Stimulated activated CD8-positive, alpha-beta memory T cell treated with anti-CD3 and anti-CD28 coated beads, Interleukin-4, amount 100 ng/mL, for 1 hour (primary cell): ENCODE measurements around the gene TBC1D23.
"Not testable (repeated sequence)": the region's sequence is repeated elsewhere in the genome, so short reads cannot be mapped to it uniquely, and the experiment has no call there.

Experiments used
- DNase-seq, 2 donors: peaks; one replicate each; pipeline ENCODE4 v3.0.0-alpha.2; 2020; ENCODE audit warnings: low read depth in 2 of 2, low spot score in 1 of 2

TBC1D23 gene

DNA sequence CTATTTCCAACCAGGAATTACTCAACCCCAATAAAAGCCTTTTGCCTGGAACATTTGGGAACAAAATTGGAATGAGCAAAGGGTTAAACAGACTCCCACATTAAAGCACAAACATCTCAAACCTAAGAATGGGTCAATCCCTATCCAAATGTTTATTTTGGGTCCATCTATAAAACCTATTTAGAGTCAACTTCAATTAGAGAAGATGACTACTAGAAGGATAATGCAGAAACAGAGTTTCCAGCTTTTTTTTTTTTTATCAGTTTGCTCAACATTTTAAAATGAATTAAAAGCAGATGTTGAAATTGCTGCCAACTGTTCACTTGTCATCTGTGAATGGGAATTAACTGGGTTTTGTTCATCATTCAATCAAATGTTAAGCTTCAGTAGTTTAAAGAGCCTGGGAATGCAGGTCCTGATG, 4.1 kb upstream of the TBC1D23 start:
- DNase-seq: no peak

DNA sequence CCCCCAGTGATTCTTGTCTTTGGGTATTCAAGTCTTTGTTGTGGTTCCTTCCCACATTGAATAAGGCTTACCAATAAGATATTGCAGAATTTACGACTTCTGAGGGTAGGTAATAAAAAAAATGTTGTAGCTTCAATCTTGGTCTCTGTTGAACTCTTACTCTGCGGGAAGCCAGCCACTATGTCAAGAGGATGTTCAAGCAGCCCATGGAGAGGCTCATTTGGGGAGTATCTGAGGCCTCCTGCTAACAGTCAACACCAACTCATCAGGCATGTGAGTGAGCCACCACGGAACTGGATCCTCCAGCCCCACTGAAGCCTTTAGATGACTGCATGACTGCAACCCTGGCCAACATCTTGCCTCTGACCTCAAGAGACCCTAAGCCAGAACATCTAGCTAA, 3.2 kb upstream of the TBC1D23 start:
- DNase-seq: no peak

DNA sequence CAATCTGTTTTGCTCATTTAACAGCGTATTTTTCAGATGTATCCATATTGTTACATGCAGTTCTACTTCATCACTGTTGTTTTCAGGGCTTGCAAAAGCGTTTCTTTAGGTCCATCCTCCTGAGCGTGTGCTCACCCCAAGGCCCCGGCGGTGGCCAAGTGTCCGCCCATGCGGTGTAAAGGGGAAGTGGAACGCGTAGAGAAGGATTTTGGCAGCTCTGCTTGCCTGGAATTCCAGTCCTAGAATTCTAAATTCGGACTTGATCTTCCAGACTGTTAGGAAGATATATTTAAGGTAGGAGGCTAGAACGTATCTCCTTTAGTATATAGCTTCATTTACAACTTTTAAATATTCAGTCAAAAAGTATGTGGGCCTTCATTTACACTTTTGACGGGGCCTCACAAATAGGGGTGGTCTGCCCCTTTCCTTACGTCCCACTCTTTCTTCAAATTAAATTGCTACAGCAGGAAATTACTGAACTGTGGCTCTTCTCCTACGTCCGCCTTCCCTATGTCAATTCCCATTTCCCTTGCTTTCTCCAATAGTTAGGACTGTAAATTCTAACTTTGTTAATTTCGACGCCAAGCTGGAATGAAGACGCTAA, 609 bp upstream of the TBC1D23 start:
- DNase-seq: no peak

DNA sequence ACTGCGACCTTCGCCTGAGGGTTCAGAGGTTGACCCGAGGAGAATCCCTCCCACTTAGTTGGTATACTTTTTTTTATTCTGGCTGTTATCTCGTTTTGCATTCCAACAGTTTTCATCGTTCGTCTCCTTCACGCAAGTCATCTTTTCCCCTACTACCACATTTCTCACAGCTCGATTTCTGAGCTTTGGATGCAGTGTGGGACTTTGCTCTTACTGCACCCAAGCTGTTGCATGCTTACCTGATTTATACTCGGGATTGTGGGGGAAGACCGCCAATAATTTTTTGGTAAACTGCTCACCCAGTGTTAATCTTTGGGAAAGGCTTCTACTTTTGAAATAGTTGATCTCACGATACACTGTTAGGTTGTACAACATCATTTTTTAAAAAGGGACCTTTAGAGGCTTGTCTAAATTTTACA, 702 bp downstream of the TBC1D23 start:
- DNase-seq: no peak

DNA sequence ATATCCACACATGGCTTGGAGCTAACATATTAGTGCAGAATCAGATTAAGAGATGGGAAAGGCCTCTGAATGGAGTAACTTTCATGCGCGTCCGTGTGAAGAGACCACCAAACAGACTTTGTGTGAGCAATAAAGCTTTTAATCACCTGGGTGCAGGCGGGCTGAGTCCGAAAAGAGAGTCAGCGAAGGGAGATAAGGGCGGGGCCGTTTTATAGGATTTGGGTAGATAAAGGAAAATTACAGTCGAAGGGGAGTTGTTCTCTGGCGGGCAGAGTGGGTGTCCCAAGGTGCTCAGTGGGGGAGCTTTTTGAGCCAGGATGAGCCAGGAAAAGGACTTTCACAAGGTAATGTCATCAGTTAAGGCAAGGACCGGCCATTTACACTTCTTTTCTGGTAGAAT, 2.1 kb downstream of the TBC1D23 start:
- not testable (repeated sequence) for DNase-seq

DNA sequence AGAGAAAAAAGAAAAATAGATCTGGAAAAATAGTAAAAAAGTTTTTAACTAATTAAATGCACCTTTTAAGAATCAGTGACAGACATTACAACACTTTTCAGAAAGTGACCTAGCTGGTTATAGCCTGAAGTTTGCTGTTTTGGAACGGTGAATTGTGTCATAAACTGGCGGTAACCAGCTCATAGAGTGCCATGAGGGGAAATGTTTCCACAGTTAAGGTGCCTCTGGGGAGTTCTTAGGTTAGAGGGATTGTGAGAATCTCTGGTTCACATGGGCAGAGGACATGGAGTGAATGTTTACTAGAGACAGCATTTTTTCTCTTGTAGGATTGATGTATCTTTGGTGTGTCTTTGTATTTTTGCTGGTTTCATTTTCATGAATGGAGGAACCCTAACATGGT, 2.8 kb downstream of the TBC1D23 start:
- no peak for DNase-seq

DNA sequence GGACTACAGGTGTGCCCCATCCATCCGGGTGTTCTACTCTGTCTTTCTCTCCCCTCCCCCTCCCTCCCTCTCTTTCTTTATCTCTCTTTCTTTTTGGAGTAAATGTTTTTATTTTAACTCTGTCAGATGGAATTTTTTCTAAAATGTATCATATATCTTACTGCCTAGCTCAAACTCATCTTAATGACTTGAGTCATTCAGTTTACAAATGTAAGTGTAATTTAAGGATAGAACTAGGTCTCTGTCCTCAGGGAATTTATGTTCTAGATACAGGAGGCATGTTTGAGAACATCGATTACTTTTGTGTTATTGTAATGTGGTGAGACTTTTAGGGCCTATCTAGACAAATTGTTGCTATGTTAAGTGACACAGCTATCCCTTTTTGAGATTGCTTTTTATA, 3.5 kb downstream of the TBC1D23 start:
- no peak for DNase-seq

DNA sequence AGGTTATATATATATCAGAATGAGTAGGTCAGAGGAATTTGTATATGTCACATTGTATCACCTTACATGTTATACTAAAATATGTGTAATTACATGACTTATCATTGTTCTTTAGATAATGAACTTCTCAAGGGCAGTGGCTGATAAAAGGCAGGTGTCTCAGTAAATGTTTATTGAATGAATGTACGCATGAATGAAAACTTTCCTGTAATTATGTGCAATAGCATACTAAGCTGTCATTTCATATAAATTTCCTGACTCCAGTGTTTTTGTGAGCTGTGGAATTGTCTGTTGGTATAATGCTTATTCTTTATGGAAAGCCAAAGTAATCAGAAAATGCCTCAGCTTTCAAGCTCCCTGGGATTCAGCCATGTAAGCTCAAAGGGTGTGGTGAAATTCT, 4.2 kb downstream of the TBC1D23 start:
- DNase-seq: no peak

DNA sequence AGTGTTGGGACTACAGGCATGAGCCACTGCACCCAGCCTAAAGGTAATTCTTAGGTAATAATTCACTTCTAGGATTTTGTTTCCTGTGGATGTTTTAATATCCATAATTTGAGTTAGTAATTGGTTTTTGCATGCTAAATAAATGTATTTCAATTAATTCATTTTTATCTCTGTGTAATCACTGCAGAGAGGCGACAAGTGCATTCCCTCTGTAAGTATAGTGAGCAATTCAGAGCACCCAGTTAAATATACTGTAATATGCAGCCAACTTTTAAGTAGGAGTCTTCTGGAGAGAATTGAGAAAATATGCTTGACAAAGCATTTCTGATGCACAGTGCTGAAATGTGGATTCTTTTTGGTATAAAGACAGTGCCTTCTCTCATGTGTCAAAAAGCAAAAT, 5.7 kb downstream of the TBC1D23 start:
- no peak for DNase-seq

DNA sequence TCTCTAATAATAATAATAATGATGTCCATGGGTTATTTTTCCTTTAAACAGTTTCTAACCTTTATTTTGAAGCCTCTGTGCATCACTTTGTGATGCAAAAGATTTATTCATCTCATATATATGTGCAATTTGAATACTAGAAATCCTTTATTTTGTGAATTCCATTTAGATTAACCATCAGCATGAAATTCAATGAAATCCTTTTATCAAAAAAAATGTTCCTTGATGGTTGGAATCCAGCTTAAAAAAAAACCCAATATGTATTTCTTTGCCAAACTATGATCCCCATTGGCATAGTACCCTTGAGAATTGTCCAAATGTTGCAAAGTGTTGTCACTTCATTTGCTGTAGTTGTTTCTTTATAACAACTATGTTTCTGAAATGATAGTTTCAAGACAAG, 7.4 kb downstream of the TBC1D23 start:
- DNase-seq: no peak

DNA sequence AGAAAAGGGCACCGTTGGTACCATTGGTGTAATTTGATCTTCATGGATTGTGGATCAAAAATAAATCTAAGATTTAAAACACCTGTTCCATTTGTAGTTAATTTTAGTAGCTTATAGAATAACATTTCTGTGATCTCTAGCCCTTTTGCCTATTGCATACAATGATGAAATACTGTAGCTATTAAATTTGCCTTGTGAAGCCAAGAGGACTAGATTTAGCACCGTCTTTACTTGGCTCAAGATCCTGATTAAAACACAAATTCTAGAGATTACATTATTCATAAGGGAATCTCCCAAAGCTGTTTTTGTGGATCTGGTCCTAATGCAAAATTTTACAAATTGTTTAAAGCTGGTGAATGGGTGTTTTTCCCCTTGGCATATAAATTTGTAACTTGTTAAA, 8.2 kb downstream of the TBC1D23 start:
- no peak for DNase-seq

DNA sequence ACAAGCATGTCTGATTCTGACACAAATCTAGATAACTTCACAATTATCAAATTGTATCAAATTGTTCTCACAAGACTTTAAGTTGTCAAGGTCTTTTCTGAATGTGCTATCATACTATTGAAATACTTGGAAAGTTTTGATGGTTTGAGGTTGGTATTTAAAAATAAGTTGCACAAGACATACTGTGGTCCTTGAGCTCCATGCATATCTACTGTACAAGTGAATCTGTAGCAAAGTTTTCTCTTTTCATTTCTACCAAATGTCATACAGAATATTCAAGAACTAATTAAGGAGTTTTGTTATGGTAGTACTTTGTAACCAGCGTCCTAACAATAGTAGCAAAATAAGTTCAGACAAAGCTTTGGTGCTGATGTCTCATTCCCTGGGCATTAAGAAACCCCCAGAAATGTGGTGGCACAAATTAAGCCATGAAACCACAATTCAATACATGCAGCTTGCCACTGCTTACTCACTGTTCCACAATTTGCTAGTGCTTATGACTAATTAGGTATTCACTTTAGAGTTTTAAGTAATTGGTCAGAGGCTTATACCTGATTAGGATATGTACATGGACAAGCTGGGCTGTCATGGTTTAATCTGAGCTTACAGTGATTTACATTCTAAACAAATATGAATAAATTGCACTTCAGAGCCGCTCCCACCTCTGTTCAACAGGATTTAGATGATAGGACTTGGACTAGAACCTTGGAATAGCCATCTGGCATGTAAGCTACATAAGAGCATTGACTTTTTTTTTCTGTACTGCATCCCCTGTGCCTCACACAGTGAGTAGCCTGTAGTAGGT, 8.8 kb downstream of the TBC1D23 start:
- DNase-seq: no peak

DNA sequence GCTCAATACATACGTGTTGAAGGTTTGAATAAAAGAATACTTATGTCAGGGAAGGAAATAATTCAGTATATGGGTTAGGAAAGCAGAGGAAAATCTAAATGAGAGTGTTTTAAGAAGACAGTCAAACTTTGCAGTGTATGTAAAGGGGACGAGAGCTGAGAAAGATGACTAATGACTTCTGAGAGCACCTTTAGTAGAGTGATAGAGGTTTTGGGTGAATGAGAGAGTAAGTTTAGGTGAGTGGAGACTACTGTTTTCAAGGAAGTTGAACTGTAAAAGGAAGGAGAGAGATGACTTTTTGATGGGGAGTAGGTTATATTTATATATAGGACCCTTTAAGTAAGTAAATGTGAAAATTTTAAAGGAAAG, 9.4 kb downstream of the TBC1D23 start:
- no peak for DNase-seq

DNA sequence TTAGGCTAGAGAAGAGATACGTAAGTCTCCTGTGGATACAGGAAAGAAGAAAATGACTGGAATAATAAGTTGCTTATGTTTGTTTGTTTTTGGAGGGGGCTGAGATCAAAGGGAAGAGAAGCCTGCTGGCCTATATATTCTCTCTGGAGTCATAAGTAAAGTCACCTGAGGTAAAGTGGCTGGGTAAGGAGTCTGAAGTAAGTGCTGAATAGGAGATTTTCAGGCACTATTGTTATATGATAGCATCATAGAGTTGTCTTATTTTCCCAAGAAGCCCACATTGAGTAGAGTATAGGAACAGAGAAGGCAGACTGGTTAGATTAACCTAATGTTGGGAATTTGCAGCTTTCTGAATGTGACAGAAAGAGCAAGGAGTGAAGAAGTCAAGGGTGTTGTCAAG, 10.7 kb downstream of the TBC1D23 start:
- no peak for DNase-seq

DNA sequence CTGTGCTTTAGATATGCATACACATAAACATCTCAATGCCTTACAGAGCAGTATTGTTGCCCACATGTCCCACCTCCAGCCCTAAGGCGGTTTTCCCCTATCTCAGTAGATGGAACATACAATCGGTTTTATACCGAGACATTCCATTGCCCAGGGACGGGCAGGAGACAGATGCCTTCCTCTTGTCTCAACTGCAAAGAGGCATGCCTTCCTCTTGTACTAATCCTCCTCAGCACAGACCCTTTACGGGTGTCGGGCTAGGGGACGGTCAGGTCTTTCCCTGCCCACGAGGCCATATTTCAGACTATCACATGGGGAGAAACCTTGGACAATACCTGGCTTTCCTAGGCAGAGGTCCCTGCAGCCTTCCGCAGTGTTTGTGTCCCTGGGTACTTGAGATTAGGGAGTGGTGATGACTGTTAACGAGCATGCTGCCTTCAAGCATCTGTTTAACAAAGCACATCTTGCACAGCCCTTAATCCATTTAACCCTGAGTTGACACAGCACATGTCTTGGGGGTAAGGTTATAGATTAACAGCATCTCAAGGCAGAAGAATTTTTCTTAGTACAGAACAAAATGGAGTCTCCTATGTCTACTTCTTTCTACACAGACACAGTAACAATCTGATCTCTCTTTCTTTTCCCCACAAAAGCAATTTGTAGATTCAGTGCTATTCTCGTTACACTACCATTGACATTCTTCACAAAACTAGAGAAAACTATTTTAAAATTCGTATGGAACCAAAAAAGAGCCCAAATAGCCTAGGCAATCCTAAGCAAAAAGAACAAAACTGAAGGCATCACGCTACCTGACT, 12.2 kb downstream of the TBC1D23 start:
- DNase-seq: not testable (repeated sequence)

DNA sequence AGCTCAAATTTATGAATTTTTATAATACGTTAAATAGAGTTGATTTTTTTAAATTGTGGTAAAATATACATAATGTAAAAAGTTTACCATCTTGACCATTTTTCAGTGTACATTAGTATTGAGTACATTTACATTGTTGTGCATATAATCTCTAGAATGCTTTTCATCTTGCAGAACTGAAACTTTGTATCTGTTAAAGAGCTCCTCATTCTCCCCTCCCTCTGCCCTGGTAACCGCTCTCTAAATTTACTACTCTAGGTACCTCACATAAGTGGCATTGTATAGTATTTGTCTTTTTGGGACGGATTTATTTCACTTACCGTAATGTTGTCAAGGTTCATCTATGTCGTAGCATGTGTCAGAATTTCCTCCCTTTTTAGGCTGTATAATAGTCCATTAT, 13.6 kb downstream of the TBC1D23 start:
- no peak for DNase-seq

DNA sequence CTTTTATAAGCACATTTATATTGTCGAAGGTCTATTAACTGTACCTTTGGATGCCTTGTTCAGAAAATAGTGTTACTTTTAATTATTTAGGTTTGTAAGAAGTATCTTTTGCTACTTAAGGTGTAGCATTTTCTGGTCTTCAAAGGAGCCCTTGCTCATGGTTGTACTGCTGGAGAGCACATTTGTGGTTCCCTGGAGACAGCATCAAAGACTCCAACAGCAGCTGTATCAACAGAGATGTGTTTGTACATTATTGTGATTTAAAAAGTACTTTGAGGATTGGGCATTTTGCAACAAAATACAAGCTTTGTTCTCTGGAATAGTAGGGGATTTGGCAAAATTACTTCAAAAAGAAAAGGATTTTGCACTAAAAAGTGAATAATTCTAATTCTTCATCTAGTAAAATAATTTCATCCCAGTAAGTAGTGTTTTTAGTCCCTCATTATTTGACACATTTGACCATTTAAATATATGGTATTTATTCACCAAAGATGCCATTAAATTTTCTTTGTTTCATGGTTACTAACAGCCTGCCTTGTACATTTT, 16.5 kb downstream of the TBC1D23 start:
- no peak for DNase-seq

DNA sequence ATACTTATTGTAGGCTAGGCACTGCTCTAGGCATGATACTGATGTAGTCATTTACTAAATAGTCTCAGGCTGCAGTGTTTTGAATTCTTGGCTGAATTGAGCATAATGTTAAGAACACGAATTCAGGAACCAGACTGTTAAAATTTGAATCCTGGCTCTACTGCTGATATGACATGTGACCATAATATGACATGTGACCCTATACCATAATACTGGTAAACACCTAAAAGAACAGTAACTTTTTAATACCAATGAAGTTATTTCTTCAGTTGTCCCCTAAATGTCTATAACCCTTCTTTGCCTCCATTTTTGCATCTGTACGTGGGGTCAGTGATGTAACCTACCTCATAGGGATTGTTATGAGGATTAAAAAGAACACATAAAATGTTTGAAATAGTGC, 18.1 kb downstream of the TBC1D23 start:
- no peak for DNase-seq

DNA sequence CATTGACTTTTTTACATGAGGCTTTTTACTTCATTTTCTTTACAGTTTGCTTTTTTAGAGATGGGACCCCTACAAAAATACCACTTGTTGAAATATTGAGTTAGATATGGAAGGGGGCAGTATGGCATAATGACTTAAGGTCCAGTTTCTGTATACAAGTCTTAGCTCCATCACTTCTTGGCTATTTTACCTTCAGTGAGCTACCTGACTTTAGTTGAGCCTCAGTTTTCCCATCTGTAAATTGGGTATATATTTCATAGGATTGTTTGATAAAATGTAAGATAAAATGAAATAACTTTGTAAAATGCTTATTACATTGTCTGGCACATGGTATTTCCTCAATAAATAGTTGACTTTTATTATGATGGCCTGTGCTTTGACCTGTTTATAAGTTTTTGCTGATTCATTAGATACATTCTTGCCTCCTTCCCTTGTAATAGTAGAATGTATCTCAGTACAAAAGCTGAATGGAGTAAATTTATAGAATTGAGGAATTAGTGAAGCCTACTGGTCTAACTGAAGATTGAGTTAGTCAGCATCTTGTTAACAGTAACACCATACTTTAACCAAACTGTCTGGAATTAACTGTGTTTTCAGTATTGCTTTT, 27.6 kb downstream of the TBC1D23 start:
- DNase-seq: no peak

DNA sequence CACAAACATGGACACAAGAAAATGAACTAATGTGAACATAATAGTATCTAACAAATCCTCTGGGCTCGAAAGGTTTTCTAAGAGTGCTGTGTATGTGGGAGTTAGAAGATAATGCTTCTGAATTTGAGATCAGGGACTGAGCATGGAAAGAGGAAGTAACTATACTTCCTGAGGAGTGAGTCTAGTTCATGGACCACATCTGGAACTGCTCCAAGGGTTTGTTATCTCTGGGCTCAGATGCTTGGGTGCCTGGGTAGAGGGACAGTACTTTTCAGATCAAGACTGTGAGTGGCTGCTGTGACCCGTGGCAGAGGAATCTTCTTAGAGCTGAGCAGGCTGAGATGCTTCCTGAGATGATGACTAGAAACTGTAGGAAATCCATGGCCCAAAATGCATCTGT, 28.5 kb downstream of the TBC1D23 start:
- DNase-seq: no peak

DNA sequence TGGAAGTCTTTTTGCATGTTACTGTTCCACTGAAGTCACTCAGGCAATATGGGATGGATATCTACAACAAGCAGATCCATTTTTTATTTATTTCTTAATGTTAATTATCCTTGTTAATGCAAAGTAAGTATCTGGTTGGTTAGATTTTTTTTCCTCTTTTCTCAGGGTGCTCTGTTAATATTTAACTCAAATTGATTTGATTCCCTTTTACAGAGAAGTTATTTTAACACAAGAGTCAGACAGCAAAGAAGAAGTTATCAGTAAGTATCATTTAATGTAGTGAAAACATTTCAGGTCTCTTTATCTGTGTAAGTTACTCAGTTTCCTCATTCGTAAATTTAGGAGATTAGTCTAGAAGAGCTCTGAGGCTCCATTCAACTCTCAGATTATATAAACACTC, 34.3 kb downstream of the TBC1D23 start:
- DNase-seq: no peak

DNA sequence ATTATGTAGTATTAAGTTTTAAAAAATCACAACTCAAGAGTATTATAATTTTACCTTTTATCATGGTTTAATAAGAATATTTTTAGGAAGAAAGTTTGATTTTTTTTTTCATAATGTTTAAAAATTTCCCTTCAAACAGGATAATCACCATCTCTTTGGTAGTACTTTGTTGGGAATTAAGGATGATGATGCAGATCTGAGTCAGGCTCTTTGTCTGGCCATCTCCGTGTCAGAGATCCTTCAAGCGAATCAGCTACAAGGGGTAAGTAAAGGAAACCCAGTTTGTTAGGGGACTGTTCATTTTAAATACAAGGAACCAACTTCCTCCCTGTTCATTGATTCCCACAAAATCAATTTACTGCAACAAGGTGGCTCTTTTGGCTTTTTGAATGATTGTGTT, 37.0 kb downstream of the TBC1D23 start:
- no peak for DNase-seq
